Spleen (tissue), 11 donors: Measurements from ENCODE around the gene ST3GAL4. TPM values are rescaled to one million over a fixed set of nuclear protein-coding genes. Genes with fewer than 3 reads are reported as not detected.

Experiments
- DNase-seq: peaks from one replicate; pipeline ENCODE4 v3.0.0-alpha.2; 2020
- H3K27ac ChIP-seq, 8 donors: fragments of 200-600 bp; sonication (generic) in 7 of 8; 1 replicate in 4 of 8; 2 replicates in 4 of 8; pipeline versions ENCODE4 v1.5.0 to v1.8.0; 2016 to 2021; ENCODE audit warnings: inconsistent platforms in 4 of 8, mild to moderate bottlenecking in 4 of 8, moderate library complexity in 1 of 8
- H3K27me3 ChIP-seq, 7 donors: fragments of 200-600 bp; sonication (generic) in 6 of 7; replicated peaks in 1 of 7; 1 replicate in 4 of 7; 2 replicates in 3 of 7; pipeline versions ENCODE4 v1.5.0 to v1.8.0; 2016 to 2021; ENCODE audit warnings: inconsistent platforms in 3 of 7, mild to moderate bottlenecking in 1 of 7
- H3K36me3 ChIP-seq, 6 donors: fragments of 200-600 bp; sonication (generic) in 5 of 6; 1 replicate in 4 of 6; 2 replicates in 2 of 6; pipeline versions ENCODE4 v1.5.0 to v1.8.0; 2016 to 2021; ENCODE audit warnings: inconsistent platforms in 2 of 6
- H3K4me1 ChIP-seq, 6 donors: fragments of 200-600 bp; sonication (generic) in 5 of 6; 1 replicate in 3 of 6; 2 replicates in 3 of 6; pipeline versions ENCODE4 v1.5.0 to v1.8.0; 2016 to 2021; ENCODE audit warnings: inconsistent platforms in 3 of 6
- H3K4me3 ChIP-seq, 8 donors: fragments of 200-600 bp; sonication (generic) in 7 of 8; 1 replicate in 4 of 8; 2 replicates in 4 of 8; pipeline versions ENCODE4 v1.5.0 to v1.8.0; 2016 to 2021; ENCODE audit warnings: inconsistent platforms in 4 of 8, mild to moderate bottlenecking in 4 of 8, moderate library complexity in 2 of 8
- H3K9me3 ChIP-seq, 8 donors: fragments of 200-600 bp; sonication (generic) in 7 of 8; 1 replicate in 4 of 8; 2 replicates in 4 of 8; pipeline versions ENCODE4 v1.5.0 to v1.8.0; 2016 to 2021; ENCODE audit warnings: inconsistent platforms in 4 of 8
- CTCF ChIP-seq, 11 experiments: fragments of 200-600 bp in 7 of 11; fragments of 450-650 bp in 4 of 11; sonication (generic) in 4 of 11; IDR thresholded peaks in 8 of 11; conservative IDR thresholded peaks in 3 of 11; 1 replicate in 7 of 11; 2 replicates in 4 of 11; pipeline versions ENCODE4 v1.4.0 to v1.8.0; 2016 to 2021; ENCODE audit warnings: antibody characterized with exemption in 11 of 11, inconsistent platforms in 4 of 11, mild to moderate bottlenecking in 1 of 11
- POLR2A ChIP-seq, 3 donors: fragments of 450-650 bp; IDR thresholded peaks; one replicate each; pipeline ENCODE4 v1.5.1; 2017; ENCODE audit warnings: antibody characterized with exemption in 3 of 3, mild to moderate bottlenecking in 1 of 3
- POLR2AphosphoS5 ChIP-seq, 3 donors: sonication (generic); formaldehyde crosslinking; IDR thresholded peaks; one replicate each; pipeline ENCODE4 v1.5.1; 2017; ENCODE audit warnings: antibody characterized with exemption in 3 of 3
- WGBS, 5 donors: extraction: QIAGEN DNeasy Blood & Tissue Kit in 3 of 5; methylation state at CpG; one replicate each; pipeline versions ENCODE4 v1.1.5 to v1.1.7; 2013 to 2018; 5-methylcytosine and 5-hydroxymethylcytosine counted together
- intact Hi-C: fragments of 100-400 bp; cut with DNase I; formaldehyde crosslinking; loops from one replicate; pipeline ENCODE4 v1.15.0; 2023; ENCODE audit warnings: low total_unique reads
- polyA plus RNA-seq, 3 donors: library from polyadenylated mRNA; stranded (reverse); fragments of 200-250 nt; gene quantifications; one replicate each; pipeline ENCODE4 v1.2.1, GENCODE V29; 2013
- total RNA-seq, 7 donors: library from RNA; depleted of rRNA in 3 of 7; stranded (reverse); fragments of >200 nt in 3 of 7; fragmentation: NEBNext Ultra II Directional in 4 of 7; extraction: Animal tissue kit (Norgen Biotek cat#: 25700) in 4 of 7; gene quantifications; one replicate each; pipeline versions ENCODE4 v1.1.0 to v1.2.1, GENCODE V29; 2016 to 2021
- donor health status: healthy with polysubstance abuse.
- donor health status: DM: no; HTN: no; CAD: no; lungs with moderate emphysema.
- donor health status: DM: no; HTN: no; CAD: no.
- donor health status: Bipolar disorder and iron deficiency.
- donor health status: healthy.
- donor health status: DM: no; HTN: no; CAD: no.
- donor health status: DM: yes; HTN: yes; CAD: no.

ST3GAL4 gene
- total and polyA plus RNA-seq, 10 donors, result 12.8 to 102 (median 47.4) TPM

- peak overlapping the region in 4 of 8 donors; percentile 8 to 89 (median 72) for H3K4me3 ChIP-seq
- no peaks in the 10 kb centered on the region for H3K9me3 ChIP-seq
- TF ChIP-seq CTCF (IDR thresholded peaks at IDR 0.05 in 8 of 11, conservative IDR thresholded peaks at IDR 0.05 in 3 of 11) (no peak), POLR2A (IDR thresholded peaks at IDR 0.05) (no peak), POLR2AphosphoS5 (IDR thresholded peaks at IDR 0.05) (peak in 1 of 3 donors; percentile 39)
- WGBS, 5 donors, result 47 to 61% (median 56%) methylated on average over 4 of the region's 4 CpGs
- intact Hi-C loops, result no loop called here
- H3K27ac ChIP-seq, result peak overlapping the region in 7 of 8 donors; percentile 36 to 92 (median 82)
- DNase-seq, result peak; percentile 20
- H3K36me3 ChIP-seq, result peaks cover 0 to 9% (median 0%) of the 10 kb centered on the region in 6 donors
- H3K27me3 ChIP-seq, result no peaks in the 10 kb centered on the region
- H3K4me1 ChIP-seq, result peaks cover 17 to 95% (median 73%) of the 10 kb centered on the region in 6 donors
These were observed 2.3 kb upstream of the ST3GAL4 start for GRCh38 chr11:126352934-126353801.

GRCh38 chr11:126354631-126355323 lies 709 bp upstream of the ST3GAL4 start:
- Histone ChIP-seq H3K27me3 (no peaks in the 10 kb centered on the region), H3K4me1 (peaks cover 13 to 95% (median 70%) of the 10 kb centered on the region in 6 donors), H3K4me3 (peak overlapping the region; percentile 55 to 89 (median 72)), H3K9me3 (no peaks in the 10 kb centered on the region), H3K36me3 (peaks cover 0 to 5% (median 0%) of the 10 kb centered on the region in 6 donors), H3K27ac (peak overlapping the region; percentile 66 to 92 (median 85))
- TF ChIP-seq CTCF (IDR thresholded peaks at IDR 0.05 in 8 of 11, conservative IDR thresholded peaks at IDR 0.05 in 3 of 11) (no peak), POLR2A (IDR thresholded peaks at IDR 0.05) (no peak), POLR2AphosphoS5 (IDR thresholded peaks at IDR 0.05) (no peak)
- intact Hi-C loops, result no loop called here
- DNase-seq, result peak; percentile 70
- 12 to 20% (median 17%) methylated on average over 14 to 15 of the region's 15 CpGs for WGBS, 5 donors

GRCh38 chr11:126355926-126356897 lies 726 bp downstream of the ST3GAL4 start:
- Histone ChIP-seq H3K4me1 (peaks cover 18 to 96% (median 73%) of the 10 kb centered on the region in 6 donors), H3K27me3 (no peaks in the 10 kb centered on the region), H3K4me3 (peak overlapping the region; percentile 55 to 89 (median 72)), H3K36me3 (peaks cover 0 to 5% (median 0%) of the 10 kb centered on the region in 6 donors), H3K9me3 (no peaks in the 10 kb centered on the region), H3K27ac (peak overlapping the region; percentile 68 to 92 (median 85))
- TF ChIP-seq POLR2AphosphoS5 (IDR thresholded peaks at IDR 0.05) (peak in 1 of 3 donors; percentile 54), CTCF (IDR thresholded peaks at IDR 0.05 in 8 of 11, conservative IDR thresholded peaks at IDR 0.05 in 3 of 11) (no peak), POLR2A (IDR thresholded peaks at IDR 0.05) (no peak)
- intact Hi-C loops, result no loop called here
- DNase-seq, result peak; percentile 85
- WGBS, 5 donors, result 6 to 35% (median 11%) methylated on average over 10 to 46 of the region's 46 CpGs
